Thyroid gland (tissue), 4 donors: Measurements from ENCODE around the gene TMSB10.

ENCODE experiments used
- POLR2A ChIP-seq, 2 donors: fragments of 450-650 bp; IDR thresholded peaks; one replicate each; pipeline ENCODE4 v1.6.1; 2017; ENCODE audit warnings: antibody characterized with exemption in 2 of 2, mild to moderate bottlenecking in 2 of 2, moderate library complexity in 1 of 2
- TF ChIP-seq, protein P1 (sequence below), 6 experiments: fragments of 200-600 bp in 3 of 6; fragments of 450-650 bp in 3 of 6; sonication (generic) in 3 of 6; IDR thresholded peaks; one replicate each; pipeline ENCODE4 v1.5.1; 2016 to 2019; ENCODE audit warnings: antibody characterized with exemption in 6 of 6, mild to moderate bottlenecking in 2 of 6, inconsistent platforms in 1 of 6, moderate library complexity in 1 of 6

DNA sequence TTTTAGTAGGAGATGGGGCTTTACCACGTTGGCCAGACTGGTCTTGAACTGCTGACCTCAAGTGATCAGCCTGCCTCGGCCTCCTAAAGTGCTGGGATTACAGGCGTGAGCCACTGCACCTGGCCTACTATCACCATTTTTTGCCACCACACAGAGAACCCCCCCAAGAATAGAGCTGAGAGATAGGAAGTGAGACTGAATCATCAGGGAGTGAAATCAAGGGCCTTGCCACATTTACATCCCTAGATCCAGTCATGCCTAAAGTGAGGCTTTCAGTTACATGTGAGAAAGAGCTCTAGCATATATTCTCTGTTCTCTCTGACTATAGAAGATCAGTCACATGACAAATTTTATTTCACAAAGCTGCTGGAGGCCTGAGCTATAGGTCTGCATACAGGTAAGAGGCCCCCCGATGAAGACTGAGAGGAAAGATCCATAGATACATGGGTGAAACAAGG is 37.5 kb downstream of the TMSB10 start:
- TF ChIP-seq, protein P1, sequence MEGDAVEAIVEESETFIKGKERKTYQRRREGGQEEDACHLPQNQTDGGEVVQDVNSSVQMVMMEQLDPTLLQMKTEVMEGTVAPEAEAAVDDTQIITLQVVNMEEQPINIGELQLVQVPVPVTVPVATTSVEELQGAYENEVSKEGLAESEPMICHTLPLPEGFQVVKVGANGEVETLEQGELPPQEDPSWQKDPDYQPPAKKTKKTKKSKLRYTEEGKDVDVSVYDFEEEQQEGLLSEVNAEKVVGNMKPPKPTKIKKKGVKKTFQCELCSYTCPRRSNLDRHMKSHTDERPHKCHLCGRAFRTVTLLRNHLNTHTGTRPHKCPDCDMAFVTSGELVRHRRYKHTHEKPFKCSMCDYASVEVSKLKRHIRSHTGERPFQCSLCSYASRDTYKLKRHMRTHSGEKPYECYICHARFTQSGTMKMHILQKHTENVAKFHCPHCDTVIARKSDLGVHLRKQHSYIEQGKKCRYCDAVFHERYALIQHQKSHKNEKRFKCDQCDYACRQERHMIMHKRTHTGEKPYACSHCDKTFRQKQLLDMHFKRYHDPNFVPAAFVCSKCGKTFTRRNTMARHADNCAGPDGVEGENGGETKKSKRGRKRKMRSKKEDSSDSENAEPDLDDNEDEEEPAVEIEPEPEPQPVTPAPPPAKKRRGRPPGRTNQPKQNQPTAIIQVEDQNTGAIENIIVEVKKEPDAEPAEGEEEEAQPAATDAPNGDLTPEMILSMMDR (IDR thresholded peaks at IDR 0.05) = no peak
- TF ChIP-seq POLR2A (IDR thresholded peaks at IDR 0.05) = no peak
